ENCODE data around the gene ELMO3. TPM values are rescaled to one million over a fixed set of nuclear protein-coding genes. Genes with fewer than 3 reads are reported as not detected.

ELMO3 gene
- total RNA-seq, 1 experiment from 2014 or later, result 2.0 TPM

GRCh38 chr16:67199808-67200198 is 872 bp downstream of the ELMO3 start:
- intact Hi-C loops (cut with micrococcal nuclease; ENCODE audit: unreplicated experiment), result no loop called here
- peaks cover 14% of the 10 kb centered on the region for H3K4me1 ChIP-seq (ENCODE audit: control insufficient read depth, insufficient read depth, low read length)
- POLR2A ChIA-PET, result no interaction called here
- no peak overlapping the region for H3K27ac ChIP-seq (ENCODE audit: low read length)
- no TSS peak for BruUV-seq (replicated peaks)
- H3K4me3 ChIP-seq (ENCODE audit: low read depth in 2 of 2, low read length in 2 of 2), result no peak overlapping the region
- CTCF ChIA-PET, result interaction anchor here (0.6 kb wide), 1 partner anchor 232 kb away, joined by 5 read pairs; no protein-coding TSS in a partner anchor
- no peak for TF ChIP-seq REST (IDR thresholded peaks at IDR 0.05; ENCODE audit: insufficient read depth in 1 of 2, low read depth in 2 of 2, low read length in 1 of 2)
- no peak for TF ChIP-seq SIN3A (IDR thresholded peaks at IDR 0.05; ENCODE audit: borderline replicate concordance, insufficient read depth, low read depth, low read length)
- TF ChIP-seq POLR2AphosphoS5 (IDR thresholded peaks at IDR 0.05; ENCODE audit: low read depth, low read length), result no peak
- TF ChIP-seq CTCF (IDR thresholded peaks at IDR 0.05), result no peak; the same call in 1 of the 2 replicates
- TF ChIP-seq TCF7L2 (IDR thresholded peaks at IDR 0.05; ENCODE audit: low read depth, low read length), result no peak
- ATAC-seq (no peak), DNase-seq (ENCODE audit: low read depth, low spot score) (no peak)
- H3K9me3 ChIP-seq (ENCODE audit: control insufficient read depth, insufficient read depth, low read depth, low read length), result no peaks in the 10 kb centered on the region
- in situ Hi-C loops (cut with HindIII; ENCODE audit: low pct_unique_long_range_greater_than_20kb, low sequenced_read_pairs), result no loop called here
- no peaks in the 10 kb centered on the region for H3K27me3 ChIP-seq (ENCODE audit: control insufficient read depth, insufficient read depth, low read length)
- peaks cover 3% of the 10 kb centered on the region for H3K36me3 ChIP-seq (ENCODE audit: control insufficient read depth, insufficient read depth, low read length)

- POLR2A ChIA-PET, result no interaction called here
- ATAC-seq, result no peak
- no peak overlapping the region for H3K27ac ChIP-seq (ENCODE audit: low read length)
- H3K9me3 ChIP-seq (ENCODE audit: control insufficient read depth, insufficient read depth, low read depth, low read length), result no peaks in the 10 kb centered on the region
- H3K36me3 ChIP-seq (ENCODE audit: control insufficient read depth, insufficient read depth, low read length), result peaks cover under 1% of the 10 kb centered on the region
- peaks cover 14% of the 10 kb centered on the region for H3K4me1 ChIP-seq (ENCODE audit: control insufficient read depth, insufficient read depth, low read length)
- no peak for DNase-seq (ENCODE audit: low read depth, low spot score)
- no peaks in the 10 kb centered on the region for H3K27me3 ChIP-seq (ENCODE audit: control insufficient read depth, insufficient read depth, low read length)
- CTCF ChIA-PET, result interaction anchor here (0.6 kb wide), 1 partner anchor 231 kb away, joined by 5 read pairs; no protein-coding TSS in a partner anchor
- H3K4me3 ChIP-seq (ENCODE audit: low read depth in 2 of 2, low read length in 2 of 2), result no peak overlapping the region
- in situ Hi-C loops (cut with HindIII; ENCODE audit: low pct_unique_long_range_greater_than_20kb, low sequenced_read_pairs), result no loop called here
- TF ChIP-seq SIN3A (IDR thresholded peaks at IDR 0.05; ENCODE audit: borderline replicate concordance, insufficient read depth, low read depth, low read length) (no peak), REST (IDR thresholded peaks at IDR 0.05; ENCODE audit: insufficient read depth in 1 of 2, low read depth in 2 of 2, low read length in 1 of 2) (no peak), CTCF (IDR thresholded peaks at IDR 0.05) (no peak), POLR2AphosphoS5 (IDR thresholded peaks at IDR 0.05; ENCODE audit: low read depth, low read length) (no peak), TCF7L2 (IDR thresholded peaks at IDR 0.05; ENCODE audit: low read depth, low read length) (no peak)
- BruUV-seq (replicated peaks), result no TSS peak
- intact Hi-C loops (cut with micrococcal nuclease; ENCODE audit: unreplicated experiment), result no loop called here
Observed at GRCh38 chr16:67200491-67200890, 1.6 kb downstream of the ELMO3 start.
